Spleen (tissue), 11 donors: Measurements from ENCODE around the gene SLC12A3. TPM values are rescaled to one million over a fixed set of nuclear protein-coding genes. Genes with fewer than 3 reads are reported as not detected.

Source experiments
- DNase-seq: peaks from one replicate; pipeline ENCODE4 v3.0.0-alpha.2; 2020
- H3K27ac ChIP-seq, 8 donors: fragments of 200-600 bp; sonication (generic) in 7 of 8; 1 replicate in 4 of 8; 2 replicates in 4 of 8; pipeline versions ENCODE4 v1.5.0 to v1.8.0; 2016 to 2021; ENCODE audit warnings: inconsistent platforms in 4 of 8, mild to moderate bottlenecking in 4 of 8, moderate library complexity in 1 of 8
- H3K27me3 ChIP-seq, 7 donors: fragments of 200-600 bp; sonication (generic) in 6 of 7; replicated peaks in 1 of 7; 1 replicate in 4 of 7; 2 replicates in 3 of 7; pipeline versions ENCODE4 v1.5.0 to v1.8.0; 2016 to 2021; ENCODE audit warnings: inconsistent platforms in 3 of 7, mild to moderate bottlenecking in 1 of 7
- H3K36me3 ChIP-seq, 6 donors: fragments of 200-600 bp; sonication (generic) in 5 of 6; 1 replicate in 4 of 6; 2 replicates in 2 of 6; pipeline versions ENCODE4 v1.5.0 to v1.8.0; 2016 to 2021; ENCODE audit warnings: inconsistent platforms in 2 of 6
- H3K4me1 ChIP-seq, 6 donors: fragments of 200-600 bp; sonication (generic) in 5 of 6; 1 replicate in 3 of 6; 2 replicates in 3 of 6; pipeline versions ENCODE4 v1.5.0 to v1.8.0; 2016 to 2021; ENCODE audit warnings: inconsistent platforms in 3 of 6
- H3K4me3 ChIP-seq, 8 donors: fragments of 200-600 bp; sonication (generic) in 7 of 8; 1 replicate in 4 of 8; 2 replicates in 4 of 8; pipeline versions ENCODE4 v1.5.0 to v1.8.0; 2016 to 2021; ENCODE audit warnings: inconsistent platforms in 4 of 8, mild to moderate bottlenecking in 4 of 8, moderate library complexity in 2 of 8
- H3K9me3 ChIP-seq, 8 donors: fragments of 200-600 bp; sonication (generic) in 7 of 8; 1 replicate in 4 of 8; 2 replicates in 4 of 8; pipeline versions ENCODE4 v1.5.0 to v1.8.0; 2016 to 2021; ENCODE audit warnings: inconsistent platforms in 4 of 8
- CTCF ChIP-seq, 11 experiments: fragments of 200-600 bp in 7 of 11; fragments of 450-650 bp in 4 of 11; sonication (generic) in 4 of 11; IDR thresholded peaks in 8 of 11; conservative IDR thresholded peaks in 3 of 11; 1 replicate in 7 of 11; 2 replicates in 4 of 11; pipeline versions ENCODE4 v1.4.0 to v1.8.0; 2016 to 2021; ENCODE audit warnings: antibody characterized with exemption in 11 of 11, inconsistent platforms in 4 of 11, mild to moderate bottlenecking in 1 of 11
- POLR2A ChIP-seq, 3 donors: fragments of 450-650 bp; IDR thresholded peaks; one replicate each; pipeline ENCODE4 v1.5.1; 2017; ENCODE audit warnings: antibody characterized with exemption in 3 of 3, mild to moderate bottlenecking in 1 of 3
- POLR2AphosphoS5 ChIP-seq, 3 donors: sonication (generic); formaldehyde crosslinking; IDR thresholded peaks; one replicate each; pipeline ENCODE4 v1.5.1; 2017; ENCODE audit warnings: antibody characterized with exemption in 3 of 3
- WGBS, 5 donors: extraction: QIAGEN DNeasy Blood & Tissue Kit in 3 of 5; methylation state at CpG; one replicate each; pipeline versions ENCODE4 v1.1.5 to v1.1.7; 2013 to 2018; 5-methylcytosine and 5-hydroxymethylcytosine counted together
- intact Hi-C: fragments of 100-400 bp; cut with DNase I; formaldehyde crosslinking; loops from one replicate; pipeline ENCODE4 v1.15.0; 2023; ENCODE audit warnings: low total_unique reads
- polyA plus RNA-seq, 3 donors: library from polyadenylated mRNA; stranded (reverse); fragments of 200-250 nt; gene quantifications; one replicate each; pipeline ENCODE4 v1.2.1, GENCODE V29; 2013
- total RNA-seq, 7 donors: library from RNA; depleted of rRNA in 3 of 7; stranded (reverse); fragments of >200 nt in 3 of 7; fragmentation: NEBNext Ultra II Directional in 4 of 7; extraction: Animal tissue kit (Norgen Biotek cat#: 25700) in 4 of 7; gene quantifications; one replicate each; pipeline versions ENCODE4 v1.1.0 to v1.2.1, GENCODE V29; 2016 to 2021
- donor health status: healthy with polysubstance abuse.
- donor health status: DM: no; HTN: no; CAD: no; lungs with moderate emphysema.
- donor health status: DM: no; HTN: no; CAD: no.
- donor health status: Bipolar disorder and iron deficiency.
- donor health status: healthy.
- donor health status: DM: no; HTN: no; CAD: no.
- donor health status: DM: yes; HTN: yes; CAD: no.

The SLC12A3 gene
- total and polyA plus RNA-seq, 10 donors: 0.42 to 2.6 (median 1.1) TPM

GRCh38 chr16:56909527-56909979 lies 44.5 kb downstream of the SLC12A3 start:
- no peaks in the 10 kb centered on the region for H3K36me3 ChIP-seq
- intact Hi-C loops: no loop called here
- TF ChIP-seq POLR2AphosphoS5 (IDR thresholded peaks at IDR 0.05) (no peak), CTCF (IDR thresholded peaks at IDR 0.05 in 8 of 11, conservative IDR thresholded peaks at IDR 0.05 in 3 of 11) (no peak), POLR2A (IDR thresholded peaks at IDR 0.05) (no peak)
- WGBS, 5 donors: 75 to 88% (median 82%) methylated on average over 7 of the region's 7 CpGs
- no peak overlapping the region for H3K4me3 ChIP-seq
- H3K27ac ChIP-seq: peak overlapping the region in 4 of 8 donors; percentile 77 to 92 (median 83)
- no peaks in the 10 kb centered on the region for H3K27me3 ChIP-seq
- DNase-seq: no peak
- H3K9me3 ChIP-seq: no peaks in the 10 kb centered on the region
- peaks cover 22 to 48% (median 40%) of the 10 kb centered on the region in 6 donors for H3K4me1 ChIP-seq

- Histone ChIP-seq H3K4me3 (no peak overlapping the region), H3K4me1 (peaks cover 22 to 48% (median 40%) of the 10 kb centered on the region in 6 donors), H3K36me3 (no peaks in the 10 kb centered on the region), H3K27ac (peak overlapping the region in 5 of 8 donors; percentile 65 to 92 (median 83)), H3K27me3 (no peaks in the 10 kb centered on the region), H3K9me3 (no peaks in the 10 kb centered on the region)
- 86 to 93% (median 88%) methylated on average over 5 of the region's 5 CpGs for WGBS, 5 donors
- DNase-seq: no peak
- TF ChIP-seq CTCF (IDR thresholded peaks at IDR 0.05 in 8 of 11, conservative IDR thresholded peaks at IDR 0.05 in 3 of 11) (no peak), POLR2A (IDR thresholded peaks at IDR 0.05) (no peak), POLR2AphosphoS5 (IDR thresholded peaks at IDR 0.05) (no peak)
- intact Hi-C loops: no loop called here
Observed at GRCh38 chr16:56910112-56910511, 45.1 kb downstream of the SLC12A3 start.

GRCh38 chr16:56910654-56911539 lies 45.9 kb downstream of the SLC12A3 start:
- no peak for DNase-seq

More at GRCh38 chr16:56910654-56911539, 45.9 kb downstream of the SLC12A3 start:
- Histone ChIP-seq H3K4me1 (peaks cover 22 to 49% (median 40%) of the 10 kb centered on the region in 6 donors), H3K27ac (peak overlapping the region; percentile 32 to 92 (median 76)), H3K9me3 (no peaks in the 10 kb centered on the region), H3K36me3 (no peaks in the 10 kb centered on the region), H3K4me3 (peak overlapping the region in 1 of 8 donors; percentile 40), H3K27me3 (no peaks in the 10 kb centered on the region)
- no peak for TF ChIP-seq POLR2A (IDR thresholded peaks at IDR 0.05)
- peak in 1 of 3 donors; percentile 73 for TF ChIP-seq POLR2AphosphoS5 (IDR thresholded peaks at IDR 0.05)
- no peak for TF ChIP-seq CTCF (IDR thresholded peaks at IDR 0.05 in 8 of 11, conservative IDR thresholded peaks at IDR 0.05 in 3 of 11)
- intact Hi-C loops: no loop called here
- 46 to 69% (median 59%) methylated on average over 12 of the region's 12 CpGs for WGBS, 5 donors
